OCI-LY7 (cell line): ENCODE measurements around the gene ZNF276.

Experiments used
- EZH2phosphoT487 ChIP-seq: fragments of 200-600 bp; sonication (generic); IDR thresholded peaks from 2 replicates; pipeline ENCODE4 v1.6.1; 2018; ENCODE audit warnings: low read depth, borderline replicate concordance, mild to moderate bottlenecking, mixed run types, antibody characterized with exemption, low read length, moderate library complexity, mixed read lengths
- TF ChIP-seq, protein P1 (sequence below): fragments of 200-600 bp; sonication (generic); conservative IDR thresholded peaks from 2 replicates; pipeline ENCODE4 v1.5.1; 2014; ENCODE audit warnings: mild to moderate bottlenecking, antibody characterized with exemption, low read length, moderate library complexity, mixed read lengths

DNA sequence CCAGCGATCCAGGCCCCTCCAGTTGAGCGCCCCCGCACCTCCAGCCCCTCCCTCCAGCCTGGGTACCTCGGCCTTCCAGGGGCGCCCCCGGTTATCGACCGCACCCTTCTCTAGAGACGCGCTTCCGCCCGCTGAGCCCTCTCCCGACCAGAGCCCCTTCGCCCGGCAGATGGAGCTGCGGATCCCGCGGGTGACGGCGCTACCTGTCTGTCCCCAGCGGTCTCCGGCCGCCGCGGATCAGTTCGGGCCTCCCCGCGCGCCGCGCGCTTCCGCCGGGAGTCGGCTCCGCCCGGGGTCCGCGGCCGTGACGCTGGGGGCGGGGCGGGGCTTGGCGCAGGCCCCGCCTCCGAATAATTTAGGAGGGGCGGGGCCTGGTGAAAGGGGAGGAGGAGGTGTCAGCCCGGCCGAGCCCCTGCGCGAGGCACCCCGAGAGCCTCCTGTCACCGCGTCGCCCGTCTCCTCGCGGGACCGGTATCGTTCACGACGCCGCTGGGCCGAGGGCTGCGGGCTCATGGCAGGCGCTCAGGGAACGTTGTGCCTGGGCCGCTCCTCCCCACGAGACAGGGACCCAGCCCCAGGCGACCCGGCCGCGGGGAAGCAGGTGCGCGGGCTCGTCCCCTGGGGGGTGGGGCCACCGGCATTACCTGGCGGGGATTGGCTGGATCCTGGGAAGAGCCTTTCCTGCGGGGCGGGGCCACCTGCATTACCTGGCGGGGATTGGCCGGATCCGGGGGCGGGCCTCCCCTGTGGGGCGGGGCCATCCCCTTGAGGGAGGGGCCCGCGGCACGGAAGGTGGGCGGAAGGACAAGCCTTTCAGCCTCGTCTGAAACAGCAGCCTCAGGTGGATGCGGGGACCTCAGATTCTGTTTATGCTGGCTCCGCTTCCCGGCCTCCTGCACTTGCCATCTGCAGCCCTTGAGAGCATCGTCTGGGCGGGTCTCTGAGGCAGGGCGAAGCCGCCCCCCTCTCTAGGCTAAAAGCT lies 19.6 kb upstream of the ZNF276 start, which contains the start of gene SPATA2L:
- TF ChIP-seq, protein P1, sequence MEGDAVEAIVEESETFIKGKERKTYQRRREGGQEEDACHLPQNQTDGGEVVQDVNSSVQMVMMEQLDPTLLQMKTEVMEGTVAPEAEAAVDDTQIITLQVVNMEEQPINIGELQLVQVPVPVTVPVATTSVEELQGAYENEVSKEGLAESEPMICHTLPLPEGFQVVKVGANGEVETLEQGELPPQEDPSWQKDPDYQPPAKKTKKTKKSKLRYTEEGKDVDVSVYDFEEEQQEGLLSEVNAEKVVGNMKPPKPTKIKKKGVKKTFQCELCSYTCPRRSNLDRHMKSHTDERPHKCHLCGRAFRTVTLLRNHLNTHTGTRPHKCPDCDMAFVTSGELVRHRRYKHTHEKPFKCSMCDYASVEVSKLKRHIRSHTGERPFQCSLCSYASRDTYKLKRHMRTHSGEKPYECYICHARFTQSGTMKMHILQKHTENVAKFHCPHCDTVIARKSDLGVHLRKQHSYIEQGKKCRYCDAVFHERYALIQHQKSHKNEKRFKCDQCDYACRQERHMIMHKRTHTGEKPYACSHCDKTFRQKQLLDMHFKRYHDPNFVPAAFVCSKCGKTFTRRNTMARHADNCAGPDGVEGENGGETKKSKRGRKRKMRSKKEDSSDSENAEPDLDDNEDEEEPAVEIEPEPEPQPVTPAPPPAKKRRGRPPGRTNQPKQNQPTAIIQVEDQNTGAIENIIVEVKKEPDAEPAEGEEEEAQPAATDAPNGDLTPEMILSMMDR, result peak; percentile 23; the same call in 1 of the 2 replicates
- no peak for TF ChIP-seq EZH2phosphoT487
